Measurements from ENCODE around the gene ENOX2. TPM values are rescaled to one million over a fixed set of nuclear protein-coding genes. Genes with fewer than 3 reads are reported as not detected.

The ENOX2 gene
- total and polyA plus RNA-seq, 3 experiments from 2014 or later, result 10.8 to 19.2 (median 14.7) TPM

- Mint-ChIP-seq H3K4me3 (no peak overlapping the region), H3K4me1 (no peaks in the 10 kb centered on the region), H3K27me3 (peaks cover 0 to 2% of the 10 kb centered on the region in 2 donors), H3K36me3 (peaks cover 5 to 11% (median 10%) of the 10 kb centered on the region in 3 donors), H3K9me3 (peaks cover 5 to 21% (median 6%) of the 10 kb centered on the region in 5 donors), H3K27ac (no peak overlapping the region)
- H3K9me3 ChIP-seq (ENCODE audit: low read length), result no peaks in the 10 kb centered on the region
- no peak for DNase-seq
- no peaks in the 10 kb centered on the region for H3K36me3 ChIP-seq (ENCODE audit: insufficient read depth, low read length)
- CTCF ChIA-PET, result no interaction called here
- no peak overlapping the region for H3K27ac ChIP-seq (ENCODE audit: low read depth, low read length)
- no peaks in the 10 kb centered on the region for H3K27me3 ChIP-seq (ENCODE audit: insufficient read depth, low read length, poor library complexity, severe bottlenecking)
- POLR2A ChIA-PET, result no interaction called here
- no peaks in the 10 kb centered on the region for H3K4me1 ChIP-seq (ENCODE audit: insufficient read depth, low read length)
- no peak overlapping the region for H3K4me3 ChIP-seq (ENCODE audit: low read length)
Measured at GRCh38 chrX:130734713-130735112, 168.3 kb downstream of the ENOX2 start.

GRCh38 chrX:130728208-130728607 lies 174.8 kb downstream of the ENOX2 start:
- POLR2A ChIA-PET, result no interaction called here
- no peak for DNase-seq
- Mint-ChIP-seq H3K27ac (no peak overlapping the region), H3K4me3 (no peak overlapping the region), H3K9me3 (peaks cover 9 to 39% (median 30%) of the 10 kb centered on the region in 5 donors), H3K27me3 (peaks cover 0 to 3% of the 10 kb centered on the region in 2 donors), H3K4me1 (no peaks in the 10 kb centered on the region), H3K36me3 (peaks cover 14 to 43% (median 34%) of the 10 kb centered on the region in 3 donors)
- H3K27ac ChIP-seq (ENCODE audit: low read depth, low read length), result no peak overlapping the region
- H3K4me3 ChIP-seq (ENCODE audit: low read length), result no peak overlapping the region
- H3K36me3 ChIP-seq (ENCODE audit: insufficient read depth, low read length), result no peaks in the 10 kb centered on the region
- H3K4me1 ChIP-seq (ENCODE audit: insufficient read depth, low read length), result no peaks in the 10 kb centered on the region
- no peaks in the 10 kb centered on the region for H3K9me3 ChIP-seq (ENCODE audit: low read length)
- H3K27me3 ChIP-seq (ENCODE audit: insufficient read depth, low read length, poor library complexity, severe bottlenecking), result no peaks in the 10 kb centered on the region
- CTCF ChIA-PET, result interaction anchor here (0.8 kb wide), 1 partner anchor 13 kb away, joined by 3 read pairs; no protein-coding TSS in a partner anchor

GRCh38 chrX:130726661-130727060 lies 176.3 kb downstream of the ENOX2 start:
- H3K36me3 Mint-ChIP-seq, result peaks cover 14 to 43% (median 33%) of the 10 kb centered on the region in 3 donors
- no peaks in the 10 kb centered on the region for H3K4me1 ChIP-seq (ENCODE audit: insufficient read depth, low read length)
- H3K36me3 ChIP-seq (ENCODE audit: insufficient read depth, low read length), result no peaks in the 10 kb centered on the region
- no peak overlapping the region for H3K27ac ChIP-seq (ENCODE audit: low read depth, low read length)
- H3K4me1 Mint-ChIP-seq, result no peaks in the 10 kb centered on the region
- POLR2A ChIA-PET, result no interaction called here
- DNase-seq, result no peak
- CTCF ChIA-PET, result no interaction called here
- H3K9me3 Mint-ChIP-seq, result peaks cover 4 to 30% (median 23%) of the 10 kb centered on the region in 5 donors
- no peak overlapping the region for H3K27ac Mint-ChIP-seq
- H3K4me3 ChIP-seq (ENCODE audit: low read length), result no peak overlapping the region
- no peak overlapping the region for H3K4me3 Mint-ChIP-seq
- peaks cover 0 to 4% of the 10 kb centered on the region in 2 donors for H3K27me3 Mint-ChIP-seq
- H3K27me3 ChIP-seq (ENCODE audit: insufficient read depth, low read length, poor library complexity, severe bottlenecking), result no peaks in the 10 kb centered on the region
- no peaks in the 10 kb centered on the region for H3K9me3 ChIP-seq (ENCODE audit: low read length)

GRCh38 chrX:130725519-130725918 lies 177.5 kb downstream of the ENOX2 start:
- ChIA-PET POLR2A (no interaction called here), CTCF (no interaction called here)
- H3K36me3 Mint-ChIP-seq, result peaks cover 14 to 40% (median 31%) of the 10 kb centered on the region in 3 donors
- no peak overlapping the region for H3K27ac Mint-ChIP-seq
- peaks cover 4 to 25% (median 23%) of the 10 kb centered on the region in 5 donors for H3K9me3 Mint-ChIP-seq
- Histone ChIP-seq H3K4me1 (ENCODE audit: insufficient read depth, low read length) (no peaks in the 10 kb centered on the region), H3K27ac (ENCODE audit: low read depth, low read length) (no peak overlapping the region), H3K4me3 (ENCODE audit: low read length) (no peak overlapping the region), H3K36me3 (ENCODE audit: insufficient read depth, low read length) (no peaks in the 10 kb centered on the region), H3K9me3 (ENCODE audit: low read length) (no peaks in the 10 kb centered on the region), H3K27me3 (ENCODE audit: insufficient read depth, low read length, poor library complexity, severe bottlenecking) (no peaks in the 10 kb centered on the region)
- no peak for DNase-seq
- no peaks in the 10 kb centered on the region for H3K4me1 Mint-ChIP-seq
- H3K27me3 Mint-ChIP-seq, result peaks cover 0 to 4% of the 10 kb centered on the region in 2 donors
- no peak overlapping the region for H3K4me3 Mint-ChIP-seq

GRCh38 chrX:130719413-130719812 lies 183.6 kb downstream of the ENOX2 start:
- Histone ChIP-seq H3K9me3 (ENCODE audit: low read length) (no peaks in the 10 kb centered on the region), H3K27me3 (ENCODE audit: insufficient read depth, low read length, poor library complexity, severe bottlenecking) (no peaks in the 10 kb centered on the region), H3K36me3 (ENCODE audit: insufficient read depth, low read length) (no peaks in the 10 kb centered on the region), H3K4me1 (ENCODE audit: insufficient read depth, low read length) (no peaks in the 10 kb centered on the region), H3K27ac (ENCODE audit: low read depth, low read length) (no peak overlapping the region), H3K4me3 (ENCODE audit: low read length) (no peak overlapping the region)
- Mint-ChIP-seq H3K27ac (no peak overlapping the region), H3K9me3 (no peaks in the 10 kb centered on the region), H3K4me1 (no peaks in the 10 kb centered on the region), H3K36me3 (peaks cover 0 to 2% (median 0%) of the 10 kb centered on the region in 3 donors), H3K27me3 (peaks cover 0 to 1% of the 10 kb centered on the region in 2 donors), H3K4me3 (no peak overlapping the region)
- CTCF ChIA-PET, result no interaction called here
- POLR2A ChIA-PET, result no interaction called here
- DNase-seq, result no peak

- H3K4me3 Mint-ChIP-seq, result no peak overlapping the region
- Histone ChIP-seq H3K27ac (ENCODE audit: low read depth, low read length) (no peak overlapping the region), H3K4me3 (ENCODE audit: low read length) (no peak overlapping the region), H3K9me3 (ENCODE audit: low read length) (no peaks in the 10 kb centered on the region), H3K4me1 (ENCODE audit: insufficient read depth, low read length) (no peaks in the 10 kb centered on the region), H3K27me3 (ENCODE audit: insufficient read depth, low read length, poor library complexity, severe bottlenecking) (no peaks in the 10 kb centered on the region), H3K36me3 (ENCODE audit: insufficient read depth, low read length) (no peaks in the 10 kb centered on the region)
- POLR2A ChIA-PET, result no interaction called here
- CTCF ChIA-PET, result no interaction called here
- no peaks in the 10 kb centered on the region for H3K9me3 Mint-ChIP-seq
- no peaks in the 10 kb centered on the region for H3K4me1 Mint-ChIP-seq
- DNase-seq, result no peak
- peaks cover 0 to 1% of the 10 kb centered on the region in 2 donors for H3K27me3 Mint-ChIP-seq
- peaks cover 0 to 2% (median 0%) of the 10 kb centered on the region in 3 donors for H3K36me3 Mint-ChIP-seq
- H3K27ac Mint-ChIP-seq, result no peak overlapping the region
Measured at GRCh38 chrX:130718137-130718536, 184.9 kb downstream of the ENOX2 start.

GRCh38 chrX:130716781-130717413 lies 186.1 kb downstream of the ENOX2 start:
- Mint-ChIP-seq H3K9me3 (no peaks in the 10 kb centered on the region), H3K36me3 (peaks cover 0 to 2% (median 0%) of the 10 kb centered on the region in 3 donors), H3K27me3 (peaks cover 0 to under 1% of the 10 kb centered on the region in 2 donors), H3K4me3 (no peak overlapping the region), H3K4me1 (no peaks in the 10 kb centered on the region), H3K27ac (no peak overlapping the region)
- no peak overlapping the region for H3K27ac ChIP-seq (ENCODE audit: low read depth, low read length)
- H3K4me3 ChIP-seq (ENCODE audit: low read length), result no peak overlapping the region
- H3K36me3 ChIP-seq (ENCODE audit: insufficient read depth, low read length), result no peaks in the 10 kb centered on the region
- H3K9me3 ChIP-seq (ENCODE audit: low read length), result no peaks in the 10 kb centered on the region
- no peak for DNase-seq
- POLR2A ChIA-PET, result no interaction called here
- H3K27me3 ChIP-seq (ENCODE audit: insufficient read depth, low read length, poor library complexity, severe bottlenecking), result no peaks in the 10 kb centered on the region
- no peaks in the 10 kb centered on the region for H3K4me1 ChIP-seq (ENCODE audit: insufficient read depth, low read length)
- CTCF ChIA-PET, result no interaction called here

GRCh38 chrX:130716346-130716745 lies 186.7 kb downstream of the ENOX2 start:
- POLR2A ChIA-PET, result no interaction called here
- Mint-ChIP-seq H3K27ac (peak overlapping the region in 1 of 8 donors; percentile 26), H3K4me1 (no peaks in the 10 kb centered on the region), H3K36me3 (peaks cover 0 to 2% (median 0%) of the 10 kb centered on the region in 3 donors), H3K27me3 (no peaks in the 10 kb centered on the region), H3K4me3 (no peak overlapping the region), H3K9me3 (no peaks in the 10 kb centered on the region)
- Histone ChIP-seq H3K4me3 (ENCODE audit: low read length) (no peak overlapping the region), H3K27me3 (ENCODE audit: insufficient read depth, low read length, poor library complexity, severe bottlenecking) (no peaks in the 10 kb centered on the region), H3K4me1 (ENCODE audit: insufficient read depth, low read length) (no peaks in the 10 kb centered on the region), H3K36me3 (ENCODE audit: insufficient read depth, low read length) (no peaks in the 10 kb centered on the region), H3K27ac (ENCODE audit: low read depth, low read length) (no peak overlapping the region), H3K9me3 (ENCODE audit: low read length) (no peaks in the 10 kb centered on the region)
- CTCF ChIA-PET, result no interaction called here
- DNase-seq, result no peak
